MM.1S (cell line): Measurements from ENCODE around the gene RNF113B.

Source experiments
- CTCF ChIP-seq: fragments of 300-600 bp; sonication (generic); IDR thresholded peaks from 2 replicates; pipeline ENCODE4 v1.5.1; 2016; ENCODE audit warnings: antibody characterized with exemption, low read length, mixed read lengths
- EZH2 ChIP-seq: fragments of 300-600 bp; sonication (generic); optimal IDR thresholded peaks from 2 replicates; pipeline ENCODE3; 2017; ENCODE audit warnings: low read depth, mild to moderate bottlenecking, antibody characterized with exemption, low read length, mixed read lengths

GRCh38 chr13:98195054-98195791 lies 18.2 kb upstream of the RNF113B start:
- no peak for TF ChIP-seq CTCF
- TF ChIP-seq EZH2, result no peak
